MCF 10A (cell line): ENCODE results near the gene PTH. TPM values are rescaled to one million over a fixed set of nuclear protein-coding genes. Genes with fewer than 3 reads are reported as not detected.

Experiments used
- BruUV-seq: library from RNA; stranded (reverse); fragments of 400-500 nt; replicated peaks from 2 replicates; lab custom pipeline; 2021; lab: Mats Ljungman, UMichigan
- CTCF ChIA-PET: fragments of 300-600 bp; sonication (Branson Sonifier 250); formaldehyde crosslinking; extraction: SDS; loops from one replicate; lab custom pipeline; 2021; ENCODE audit warnings: antibody characterized with exemption, inconsistent platforms; lab: Yijun Ruan, JAX
- POLR2A ChIA-PET: fragments of 300-600, 350-650 bp; sonication (Branson Sonifier 250); formaldehyde crosslinking; extraction: SDS; loops from one replicate; lab custom pipeline; 2020; ENCODE audit warnings: antibody characterized with exemption, inconsistent platforms; lab: Yijun Ruan, JAX
- DNase-seq: peaks from one replicate; pipeline ENCODE4 v3.0.0-alpha.2; 2018; ENCODE audit not compliant: unreplicated experiment
- H3K27ac Mint-ChIP-seq: one replicate; pipeline ENCODE4 v1.8.0; 2022; ENCODE audit warnings: mild to moderate bottlenecking, low read depth, mixed read lengths; ENCODE audit not compliant: unreplicated experiment
- H3K27me3 Mint-ChIP-seq: one replicate; pipeline ENCODE4 v1.8.0; 2022; ENCODE audit warnings: mixed read lengths; ENCODE audit not compliant: insufficient read depth, unreplicated experiment
- H3K36me3 Mint-ChIP-seq: one replicate; pipeline ENCODE4 v1.8.0; 2022; ENCODE audit warnings: mild to moderate bottlenecking, moderate library complexity, mixed read lengths; ENCODE audit not compliant: insufficient read depth, unreplicated experiment
- H3K4me1 Mint-ChIP-seq: one replicate; pipeline ENCODE4 v1.8.0; 2022; ENCODE audit warnings: mixed read lengths; ENCODE audit not compliant: insufficient read depth, unreplicated experiment
- H3K4me3 Mint-ChIP-seq: one replicate; pipeline ENCODE4 v1.8.0; 2022; ENCODE audit warnings: mild to moderate bottlenecking, moderate library complexity, mixed read lengths; ENCODE audit not compliant: unreplicated experiment
- H3K9me3 Mint-ChIP-seq: one replicate; pipeline ENCODE4 v1.8.0; 2022; ENCODE audit warnings: mixed read lengths; ENCODE audit not compliant: unreplicated experiment
- CTCF ChIP-seq: fragments of 200-600 bp; IDR thresholded peaks from one replicate; pipeline ENCODE4 v1.8.0; 2022; ENCODE audit warnings: antibody characterized with exemption, mild to moderate bottlenecking; ENCODE audit not compliant: unreplicated experiment
- intact Hi-C: fragments of 100-400 bp; cut with micrococcal nuclease; formaldehyde crosslinking; loops from 2 replicates; pipeline ENCODE4 v1.14.1; 2022
- total RNA-seq: library from RNA; stranded (reverse); gene quantifications from 2 replicates; pipeline ENCODE4 v1.2.3, GENCODE V29; 2022

Gene PTH
- total RNA-seq, 1 experiment from 2014 or later, result not detected

- no peak for DNase-seq
- CTCF ChIA-PET, result interaction anchor here (0.7 to 7.3 kb wide), 6 partner anchors 19 to 227 kb away, joined by 3 to 82 read pairs (median 4); no protein-coding TSS in a partner anchor
Observed at GRCh38 chr11:13461291-13461690, 34.5 kb downstream of the PTH start.

GRCh38 chr11:13450832-13451397 lies 44.9 kb downstream of the PTH start:
- DNase-seq, result no peak
- intact Hi-C loops, result no loop called here
- ChIA-PET POLR2A (interaction anchor here (0.7 to 2.7 kb wide), 4 partner anchors 8 to 102 kb away, joined by 3 to 16 read pairs (median 7); partner anchors contain the start of gene BTBD10), CTCF (interaction anchor here (0.7 to 1.4 kb wide), 5 partner anchors 12 to 717 kb away, joined by 3 to 7 read pairs (median 3); partner anchors contain the start of gene BTBD10)
- no peak for TF ChIP-seq CTCF
- Mint-ChIP-seq H3K9me3 (no peaks in the 10 kb centered on the region), H3K4me3 (no peak overlapping the region), H3K27me3 (no peaks in the 10 kb centered on the region), H3K27ac (no peak overlapping the region), H3K4me1 (peaks cover 16% of the 10 kb centered on the region), H3K36me3 (no peaks in the 10 kb centered on the region)
- no TSS peak for BruUV-seq

More at GRCh38 chr11:13461291-13461690, 34.5 kb downstream of the PTH start:
- intact Hi-C loops, result loop anchor here (10.0 kb wide), 2 partner anchors 106 to 206 kb away; no protein-coding TSS in a partner anchor
- POLR2A ChIA-PET, result interaction anchor here (0.6 to 5.4 kb wide), 13 partner anchors 8 to 200 kb away, joined by 3 to 148 read pairs (median 6); no protein-coding TSS in a partner anchor
- Mint-ChIP-seq H3K4me3 (peak overlapping the region; percentile 99), H3K36me3 (peaks cover 18% of the 10 kb centered on the region), H3K27ac (peak overlapping the region; percentile 96), H3K9me3 (no peaks in the 10 kb centered on the region), H3K27me3 (no peaks in the 10 kb centered on the region), H3K4me1 (peaks cover 25% of the 10 kb centered on the region)
- no peak for TF ChIP-seq CTCF
- no TSS peak for BruUV-seq

- POLR2A ChIA-PET, result interaction anchor here (1.0 to 2.7 kb wide), 3 partner anchors 9 to 16 kb away, joined by 3 to 9 read pairs (median 3); no protein-coding TSS in a partner anchor
- H3K9me3 Mint-ChIP-seq, result no peaks in the 10 kb centered on the region
- intact Hi-C loops, result no loop called here
- H3K4me1 Mint-ChIP-seq, result peaks cover 16% of the 10 kb centered on the region
- no peak overlapping the region for H3K4me3 Mint-ChIP-seq
- H3K36me3 Mint-ChIP-seq, result no peaks in the 10 kb centered on the region
- BruUV-seq, result no TSS peak
- CTCF ChIA-PET, result interaction anchor here (1.1 to 1.6 kb wide), 2 partner anchors 17 to 64 kb away, joined by 5 read pairs; no protein-coding TSS in a partner anchor
- no peak for DNase-seq
- no peaks in the 10 kb centered on the region for H3K27me3 Mint-ChIP-seq
- TF ChIP-seq CTCF, result no peak
- H3K27ac Mint-ChIP-seq, result no peak overlapping the region
Observed at GRCh38 chr11:13449522-13449921, 46.3 kb downstream of the PTH start.

GRCh38 chr11:13448876-13449275 lies 46.9 kb downstream of the PTH start:
- peak; percentile 41 for DNase-seq
- intact Hi-C loops, result no loop called here
- no peak for TF ChIP-seq CTCF
- H3K27ac Mint-ChIP-seq, result peak overlapping the region; percentile 36
- CTCF ChIA-PET, result interaction anchor here (1.1 to 1.6 kb wide), 2 partner anchors 17 to 63 kb away, joined by 5 read pairs; no protein-coding TSS in a partner anchor
- peaks cover 16% of the 10 kb centered on the region for H3K4me1 Mint-ChIP-seq
- H3K4me3 Mint-ChIP-seq, result no peak overlapping the region
- no peaks in the 10 kb centered on the region for H3K36me3 Mint-ChIP-seq
- H3K27me3 Mint-ChIP-seq, result no peaks in the 10 kb centered on the region
- POLR2A ChIA-PET, result no interaction called here
- no TSS peak for BruUV-seq
- no peaks in the 10 kb centered on the region for H3K9me3 Mint-ChIP-seq
